ENCODE measurements around the gene ZNF407.

ZNF407 gene

GRCh38 chr18:74715306-74715705 is 117.6 kb downstream of the ZNF407 start:
- Histone ChIP-seq H3K4me1 (ENCODE audit: control insufficient read depth, insufficient read depth, low read length) (no peaks in the 10 kb centered on the region), H3K4me3 (ENCODE audit: low read depth, low read length) (no peak overlapping the region), H3K36me3 (ENCODE audit: control insufficient read depth in 2 of 2, insufficient read depth in 1 of 2, low read length in 2 of 2) (no peaks in the 10 kb centered on the region), H3K27ac (ENCODE audit: extremely low read depth, low read depth, low read length) (no peak overlapping the region), H3K9me3 (ENCODE audit: control insufficient read depth, insufficient read depth, low read depth, low read length) (no peaks in the 10 kb centered on the region)
- POLR2A ChIA-PET, result no interaction called here
- CTCF ChIA-PET, result no interaction called here
- no peak for TF ChIP-seq BCL11A (tag by site-specific recombination; IDR thresholded peaks at IDR 0.05; ENCODE audit: low read depth)
- no peak for TF ChIP-seq ZNF792 (tag by site-specific recombination; IDR thresholded peaks at IDR 0.05)
- TF ChIP-seq GLIS2 (tag by site-specific recombination; IDR thresholded peaks at IDR 0.05), result no peak
- TF ChIP-seq, protein P1, sequence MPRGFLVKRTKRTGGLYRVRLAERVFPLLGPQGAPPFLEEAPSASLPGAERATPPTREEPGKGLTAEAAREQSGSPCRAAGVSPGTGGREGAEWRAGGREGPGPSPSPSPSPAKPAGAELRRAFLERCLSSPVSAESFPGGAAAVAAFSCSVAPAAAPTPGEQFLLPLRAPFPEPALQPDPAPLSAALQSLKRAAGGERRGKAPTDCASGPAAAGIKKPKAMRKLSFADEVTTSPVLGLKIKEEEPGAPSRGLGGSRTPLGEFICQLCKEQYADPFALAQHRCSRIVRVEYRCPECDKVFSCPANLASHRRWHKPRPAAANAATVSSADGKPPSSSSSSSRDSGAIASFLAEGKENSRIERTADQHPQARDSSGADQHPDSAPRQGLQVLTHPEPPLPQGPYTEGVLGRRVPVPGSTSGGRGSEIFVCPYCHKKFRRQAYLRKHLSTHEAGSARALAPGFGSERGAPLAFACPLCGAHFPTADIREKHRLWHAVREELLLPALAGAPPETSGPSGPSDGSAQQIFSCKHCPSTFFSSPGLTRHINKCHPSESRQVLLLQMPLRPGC (tag by site-specific recombination; IDR thresholded peaks at IDR 0.05), result no peak
- no peak for TF ChIP-seq ZNF514 (tag by site-specific recombination; IDR thresholded peaks at IDR 0.05)
- TF ChIP-seq ZNF37A (tag by site-specific recombination; IDR thresholded peaks at IDR 0.05), result no peak
- no peak for TF ChIP-seq SALL2 (tag by site-specific recombination; IDR thresholded peaks at IDR 0.05; ENCODE audit: borderline replicate concordance)
- TF ChIP-seq, protein P2, sequence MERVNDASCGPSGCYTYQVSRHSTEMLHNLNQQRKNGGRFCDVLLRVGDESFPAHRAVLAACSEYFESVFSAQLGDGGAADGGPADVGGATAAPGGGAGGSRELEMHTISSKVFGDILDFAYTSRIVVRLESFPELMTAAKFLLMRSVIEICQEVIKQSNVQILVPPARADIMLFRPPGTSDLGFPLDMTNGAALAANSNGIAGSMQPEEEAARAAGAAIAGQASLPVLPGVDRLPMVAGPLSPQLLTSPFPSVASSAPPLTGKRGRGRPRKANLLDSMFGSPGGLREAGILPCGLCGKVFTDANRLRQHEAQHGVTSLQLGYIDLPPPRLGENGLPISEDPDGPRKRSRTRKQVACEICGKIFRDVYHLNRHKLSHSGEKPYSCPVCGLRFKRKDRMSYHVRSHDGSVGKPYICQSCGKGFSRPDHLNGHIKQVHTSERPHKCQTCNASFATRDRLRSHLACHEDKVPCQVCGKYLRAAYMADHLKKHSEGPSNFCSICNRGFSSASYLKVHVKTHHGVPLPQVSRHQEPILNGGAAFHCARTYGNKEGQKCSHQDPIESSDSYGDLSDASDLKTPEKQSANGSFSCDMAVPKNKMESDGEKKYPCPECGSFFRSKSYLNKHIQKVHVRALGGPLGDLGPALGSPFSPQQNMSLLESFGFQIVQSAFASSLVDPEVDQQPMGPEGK (tag by site-specific recombination; IDR thresholded peaks at IDR 0.05), result no peak
- TF ChIP-seq ZNF660 (tag by site-specific recombination; IDR thresholded peaks at IDR 0.05), result no peak
- TF ChIP-seq ZNF768 (tag by site-specific recombination; IDR thresholded peaks at IDR 0.05), result no peak
- no peak for TF ChIP-seq ZSCAN18 (tag by site-specific recombination; IDR thresholded peaks at IDR 0.05)
- TF ChIP-seq, protein P3, sequence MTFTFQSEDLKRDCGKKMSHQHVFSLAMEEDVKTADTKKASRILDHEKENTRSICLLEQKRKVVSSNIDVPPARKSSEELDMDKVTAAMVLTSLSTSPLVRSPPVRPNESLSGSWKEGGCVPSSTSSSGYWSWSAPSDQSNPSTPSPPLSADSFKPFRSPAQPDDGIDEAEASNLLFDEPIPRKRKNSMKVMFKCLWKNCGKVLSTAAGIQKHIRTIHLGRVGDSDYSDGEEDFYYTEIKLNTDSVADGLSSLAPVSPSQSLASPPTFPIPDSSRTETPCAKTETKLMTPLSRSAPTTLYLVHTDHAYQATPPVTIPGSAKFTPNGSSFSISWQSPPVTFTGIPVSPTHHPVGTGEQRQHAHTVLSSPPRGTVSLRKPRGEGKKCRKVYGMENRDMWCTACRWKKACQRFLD (tag by site-specific recombination; IDR thresholded peaks at IDR 0.05), result no peak
- no peak for TF ChIP-seq ZNF510 (tag by site-specific recombination; IDR thresholded peaks at IDR 0.05; ENCODE audit: insufficient replicate concordance)
- no peak for TF ChIP-seq YY1 (tag by site-specific recombination; IDR thresholded peaks at IDR 0.05)

DNA sequence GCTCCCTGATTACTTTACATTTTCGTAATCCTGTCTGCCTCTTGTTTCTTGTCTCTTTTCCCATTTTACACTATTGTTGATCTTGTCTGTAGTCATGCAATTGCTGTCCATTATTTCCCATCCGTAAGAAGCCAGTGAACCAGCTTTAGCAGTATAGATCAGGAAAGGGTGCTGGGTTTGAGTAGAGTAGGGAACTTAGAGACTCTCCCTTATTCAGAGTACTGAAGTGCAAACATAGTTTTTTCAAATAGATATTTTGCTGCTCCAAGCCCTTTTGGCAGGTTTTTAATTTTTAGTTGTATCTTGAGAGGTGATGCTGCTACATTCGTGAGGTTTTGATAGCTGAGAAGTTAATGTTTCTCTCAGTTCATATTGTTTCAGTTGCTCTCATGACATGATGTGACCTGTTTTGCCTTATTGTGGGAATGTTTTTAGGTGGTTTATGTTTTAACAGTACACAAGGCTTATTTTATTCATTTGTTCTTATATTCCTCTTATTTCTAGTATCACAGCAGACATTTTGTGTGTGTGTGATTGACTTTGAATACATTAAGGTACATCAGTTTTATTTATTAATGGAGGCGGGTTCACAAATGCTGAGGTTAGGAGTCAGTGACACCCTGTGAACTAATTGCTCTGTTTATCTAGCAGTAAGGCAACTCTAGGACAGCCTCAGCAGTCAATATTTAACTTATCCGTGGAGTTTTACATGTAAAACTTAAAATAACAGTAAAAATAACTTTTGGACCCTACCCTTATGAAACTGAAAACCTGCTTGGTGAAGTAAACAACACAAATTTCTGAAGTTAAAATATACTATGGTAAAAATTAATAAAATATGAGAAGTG is 118.4 kb downstream of the ZNF407 start:
- no peaks in the 10 kb centered on the region for H3K9me3 ChIP-seq (ENCODE audit: control insufficient read depth, insufficient read depth, low read depth, low read length)
- ChIA-PET POLR2A (no interaction called here), CTCF (no interaction called here)
- no peaks in the 10 kb centered on the region for H3K36me3 ChIP-seq (ENCODE audit: control insufficient read depth in 2 of 2, insufficient read depth in 1 of 2, low read length in 2 of 2)
- H3K4me3 ChIP-seq (ENCODE audit: low read depth, low read length), result no peak overlapping the region
- TF ChIP-seq ZNF530 (tag by site-specific recombination; IDR thresholded peaks at IDR 0.05; ENCODE audit: low read depth) (no peak), ZNF776 (tag by site-specific recombination; IDR thresholded peaks at IDR 0.05; ENCODE audit: borderline replicate concordance) (no peak), ZBTB48 (tag by site-specific recombination; IDR thresholded peaks at IDR 0.05) (0 out of 2 replicates have a peak, but pooled peaks have one; percentile 35), MYNN (tag by site-specific recombination; IDR thresholded peaks at IDR 0.05; ENCODE audit: borderline replicate concordance) (no peak), ZNF626 (tag by site-specific recombination; IDR thresholded peaks at IDR 0.05) (no peak), KLF9 (tag by site-specific recombination; IDR thresholded peaks at IDR 0.05; ENCODE audit: low read depth) (no peak)
- H3K27ac ChIP-seq (ENCODE audit: extremely low read depth, low read depth, low read length), result no peak overlapping the region
- H3K4me1 ChIP-seq (ENCODE audit: control insufficient read depth, insufficient read depth, low read length), result no peaks in the 10 kb centered on the region

Measured in HEK293 (cell line).